ENCODE results near the gene DPYD.

The DPYD gene

DNA sequence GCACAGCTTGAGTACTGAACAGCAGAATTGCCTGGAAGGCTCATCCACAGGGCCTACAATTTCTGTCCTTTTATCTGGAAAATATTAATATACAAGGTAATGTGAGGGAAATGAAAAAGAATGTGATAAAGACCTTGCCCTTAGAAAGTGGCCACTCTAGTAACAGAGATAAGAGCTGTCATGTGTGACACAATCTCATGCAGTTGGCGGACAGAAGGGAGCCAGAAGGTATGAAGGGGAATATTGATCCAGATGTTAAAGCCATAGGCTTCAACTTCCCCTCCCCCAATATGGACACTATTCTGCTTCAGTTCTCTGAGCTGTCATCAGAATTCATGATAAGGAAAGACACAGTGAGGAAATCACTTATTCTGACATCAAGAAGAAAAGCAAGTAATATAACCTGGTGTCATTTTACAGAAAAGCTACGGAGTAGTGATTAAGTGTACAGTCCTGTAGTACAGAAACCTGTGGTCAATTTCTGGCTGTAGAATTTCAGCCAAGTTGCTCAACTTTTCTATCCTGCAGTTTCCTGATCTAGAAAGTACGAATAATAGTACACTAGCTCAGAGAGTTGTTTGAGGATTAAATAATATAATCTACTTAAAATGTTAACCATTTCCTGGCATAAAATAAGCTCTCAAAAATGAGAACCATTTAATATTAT, 572.1 kb downstream of the DPYD start:
- Mint-ChIP-seq H3K36me3 (ENCODE audit: low read depth) (peaks cover 1% of the 10 kb centered on the region), H3K27ac (no peak overlapping the region), H3K9me3 (no peaks in the 10 kb centered on the region), H3K27me3 (ENCODE audit: low read depth) (no peaks in the 10 kb centered on the region), H3K4me3 (no peak overlapping the region), H3K4me1 (ENCODE audit: low read depth) (peaks cover 2% of the 10 kb centered on the region)
- DNase-seq (ENCODE audit: low spot score) = no peak

DNA sequence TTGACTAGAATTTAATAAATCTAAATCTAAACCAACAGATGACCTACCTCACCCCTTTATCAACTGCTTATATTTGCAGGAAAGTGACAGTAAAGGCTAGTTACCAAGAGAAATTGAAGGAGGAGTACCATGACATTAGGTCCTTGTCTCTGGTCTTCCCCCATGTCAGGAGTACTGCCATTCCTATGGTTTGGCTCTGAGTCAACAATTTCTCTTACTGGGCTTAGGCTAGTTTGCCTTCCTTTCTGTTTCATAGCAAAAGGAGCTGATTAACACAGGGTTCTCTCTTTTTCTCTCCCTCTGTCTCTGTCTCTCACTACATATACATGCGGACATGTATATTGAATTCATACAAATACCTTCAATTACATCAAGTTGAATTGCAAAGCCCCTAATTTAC, 579.9 kb downstream of the DPYD start:
- Mint-ChIP-seq H3K4me3 (no peak overlapping the region), H3K27ac (no peak overlapping the region), H3K27me3 (ENCODE audit: low read depth) (no peaks in the 10 kb centered on the region), H3K36me3 (ENCODE audit: low read depth) (no peaks in the 10 kb centered on the region), H3K9me3 (no peaks in the 10 kb centered on the region), H3K4me1 (ENCODE audit: low read depth) (no peaks in the 10 kb centered on the region)
- no peak for DNase-seq (ENCODE audit: low spot score)

DNA sequence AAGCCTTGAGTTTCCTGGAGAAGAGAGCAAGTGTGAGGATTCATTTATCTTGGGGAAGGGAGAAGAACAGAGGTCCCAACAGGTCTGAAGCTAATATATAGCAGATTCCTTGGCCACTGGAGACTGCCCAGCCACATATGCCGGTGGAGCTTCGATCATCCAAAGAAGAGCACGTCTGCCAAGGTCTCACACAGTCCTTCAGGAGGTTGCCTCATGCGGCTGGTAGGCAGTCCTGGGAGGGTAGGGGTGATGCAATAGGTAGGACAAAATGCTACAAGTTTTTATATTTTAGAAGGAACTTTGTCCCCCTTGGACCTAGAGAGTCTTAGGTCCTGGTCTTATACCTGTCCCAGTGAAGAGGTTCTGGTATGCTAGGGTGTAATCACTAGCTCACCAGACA, 582.5 kb downstream of the DPYD start:
- Mint-ChIP-seq H3K36me3 (ENCODE audit: low read depth) (no peaks in the 10 kb centered on the region), H3K4me3 (no peak overlapping the region), H3K27me3 (ENCODE audit: low read depth) (no peaks in the 10 kb centered on the region), H3K27ac (no peak overlapping the region), H3K9me3 (no peaks in the 10 kb centered on the region), H3K4me1 (ENCODE audit: low read depth) (no peaks in the 10 kb centered on the region)
- no peak for DNase-seq (ENCODE audit: low spot score)

DNA sequence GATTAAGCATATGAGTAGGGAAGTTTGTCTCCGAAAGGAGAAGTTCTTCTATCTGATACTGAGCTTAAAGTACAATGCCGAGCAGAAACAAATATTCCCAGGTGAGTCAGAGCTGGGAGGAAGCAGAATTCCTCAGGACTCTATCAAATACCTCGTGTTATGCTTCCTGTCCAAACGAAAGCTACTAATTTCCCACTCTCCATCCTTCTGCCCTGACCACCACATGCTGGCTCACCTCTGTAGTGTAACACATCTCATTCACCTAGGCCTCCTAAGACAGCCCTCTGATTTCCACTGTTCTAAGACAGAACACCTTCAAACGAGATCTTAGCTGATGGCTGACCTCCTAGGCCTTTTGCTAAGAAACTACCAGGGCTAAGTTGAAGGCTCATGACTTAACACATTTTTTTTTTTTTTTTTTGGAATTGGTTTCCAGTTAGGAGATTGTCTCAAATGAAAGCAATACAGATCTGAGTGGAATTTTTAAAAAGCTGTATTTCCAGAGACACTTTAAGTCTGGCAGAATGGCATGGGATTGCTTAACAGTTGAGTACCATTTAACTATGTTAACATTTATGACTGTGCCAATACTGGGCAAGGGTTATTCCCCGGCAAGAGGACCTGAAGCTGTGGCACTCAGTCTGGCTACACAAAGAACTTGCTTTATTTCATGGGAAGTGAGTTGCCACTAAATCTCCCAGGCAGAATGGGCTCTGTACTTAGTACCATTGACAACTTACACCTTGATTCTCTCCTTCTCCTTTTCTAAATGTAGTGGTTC, 583.4 kb downstream of the DPYD start:
- Mint-ChIP-seq H3K4me1 (ENCODE audit: low read depth) (no peaks in the 10 kb centered on the region), H3K27me3 (ENCODE audit: low read depth) (no peaks in the 10 kb centered on the region), H3K27ac (no peak overlapping the region), H3K36me3 (ENCODE audit: low read depth) (no peaks in the 10 kb centered on the region), H3K9me3 (no peaks in the 10 kb centered on the region), H3K4me3 (no peak overlapping the region)
- no peak for DNase-seq (ENCODE audit: low spot score)

DNA sequence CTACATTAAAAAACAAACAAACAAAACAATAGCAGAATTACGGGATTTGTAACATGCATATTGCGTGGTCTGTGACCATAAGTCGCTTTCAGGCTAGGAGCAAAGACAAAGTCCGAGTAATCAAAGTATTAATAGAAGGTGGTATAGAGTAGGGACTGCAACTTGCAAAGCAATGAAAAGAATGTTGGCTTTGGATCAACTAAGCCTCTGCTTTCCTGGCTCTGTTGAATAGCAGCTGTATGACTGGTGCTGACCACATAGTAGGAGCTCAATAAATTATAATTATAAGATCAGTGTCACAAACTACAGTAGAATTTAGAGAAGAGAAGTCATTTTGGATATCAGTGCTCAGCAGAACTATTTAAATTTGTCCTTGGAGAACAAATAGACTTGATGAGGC, 586.4 kb downstream of the DPYD start:
- no peaks in the 10 kb centered on the region for H3K9me3 Mint-ChIP-seq
- no peak for DNase-seq (ENCODE audit: low spot score)
- H3K4me1 Mint-ChIP-seq (ENCODE audit: low read depth) = no peaks in the 10 kb centered on the region
- H3K27ac Mint-ChIP-seq = no peak overlapping the region
- H3K27me3 Mint-ChIP-seq (ENCODE audit: low read depth) = no peaks in the 10 kb centered on the region
- H3K4me3 Mint-ChIP-seq = no peak overlapping the region
- no peaks in the 10 kb centered on the region for H3K36me3 Mint-ChIP-seq (ENCODE audit: low read depth)

DNA sequence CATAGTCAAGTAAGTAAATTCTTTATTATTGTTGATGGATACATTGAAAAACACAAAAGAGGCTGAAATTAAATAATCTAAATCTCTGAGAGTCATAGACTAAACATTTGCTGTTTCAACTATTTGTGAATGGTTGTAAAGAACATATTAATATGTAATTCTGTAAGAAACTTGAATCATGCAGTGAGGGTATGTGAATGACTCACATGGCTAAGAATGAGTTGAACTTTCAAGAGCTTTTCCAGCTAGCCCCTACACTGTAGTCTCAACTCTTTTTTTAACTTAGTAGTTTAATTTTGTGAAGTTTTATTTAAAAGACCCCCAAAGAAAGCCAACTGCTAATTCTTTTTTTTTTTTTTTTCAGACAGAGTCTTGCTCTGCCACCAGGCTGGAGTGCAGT, 588.1 kb downstream of the DPYD start:
- H3K4me3 Mint-ChIP-seq = no peak overlapping the region
- no peak for DNase-seq (ENCODE audit: low spot score)
- no peaks in the 10 kb centered on the region for H3K27me3 Mint-ChIP-seq (ENCODE audit: low read depth)
- H3K36me3 Mint-ChIP-seq (ENCODE audit: low read depth) = no peaks in the 10 kb centered on the region
- no peak overlapping the region for H3K27ac Mint-ChIP-seq
- H3K9me3 Mint-ChIP-seq = no peaks in the 10 kb centered on the region
- H3K4me1 Mint-ChIP-seq (ENCODE audit: low read depth) = no peaks in the 10 kb centered on the region

DNA sequence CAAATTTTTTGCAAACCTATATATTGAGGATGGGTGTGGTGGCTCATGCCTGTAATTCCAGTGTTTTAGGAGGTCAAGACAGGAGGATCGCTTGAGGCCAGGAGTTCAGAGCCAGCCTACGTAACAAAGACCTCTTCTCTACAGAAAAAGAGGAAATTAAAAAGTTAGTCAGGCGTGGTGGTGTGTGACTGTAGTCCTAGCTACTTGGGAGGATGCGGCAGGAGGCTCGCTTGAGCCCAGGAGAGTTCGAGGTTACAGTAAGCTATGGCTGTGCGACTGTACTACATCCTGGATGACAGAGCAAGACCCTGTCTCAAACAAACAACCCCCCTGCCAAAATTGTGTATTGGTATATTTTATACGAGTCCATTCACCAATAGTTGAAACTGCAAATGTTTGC, 589.7 kb downstream of the DPYD start:
- peaks cover 1% of the 10 kb centered on the region for H3K4me1 Mint-ChIP-seq (ENCODE audit: low read depth)
- H3K36me3 Mint-ChIP-seq (ENCODE audit: low read depth) = no peaks in the 10 kb centered on the region
- H3K9me3 Mint-ChIP-seq = no peaks in the 10 kb centered on the region
- no peak overlapping the region for H3K4me3 Mint-ChIP-seq
- H3K27me3 Mint-ChIP-seq (ENCODE audit: low read depth) = no peaks in the 10 kb centered on the region
- DNase-seq (ENCODE audit: low spot score) = no peak
- no peak overlapping the region for H3K27ac Mint-ChIP-seq

DNA sequence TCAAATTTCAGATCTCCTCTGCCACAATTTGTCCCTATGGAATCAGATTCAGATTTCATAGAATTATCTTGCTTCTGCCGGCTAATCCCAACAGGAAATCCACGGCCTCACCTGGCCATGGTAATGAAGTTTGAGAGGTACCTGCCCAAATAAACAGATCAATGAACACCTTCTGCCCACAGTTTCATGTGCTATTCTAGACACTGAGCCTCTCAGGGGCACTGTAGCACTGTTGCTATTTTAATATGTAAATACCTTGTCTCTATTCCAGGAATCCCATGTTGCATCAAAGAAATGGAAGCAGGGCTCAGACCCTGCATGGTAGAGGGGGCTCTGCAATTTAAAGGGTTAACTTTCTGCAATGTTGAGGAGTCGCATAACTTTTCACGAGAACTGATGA, 606.1 kb downstream of the DPYD start:
- Mint-ChIP-seq H3K9me3 (peaks cover 5% of the 10 kb centered on the region), H3K27me3 (ENCODE audit: low read depth) (no peaks in the 10 kb centered on the region), H3K36me3 (ENCODE audit: low read depth) (no peaks in the 10 kb centered on the region), H3K27ac (no peak overlapping the region), H3K4me3 (no peak overlapping the region), H3K4me1 (ENCODE audit: low read depth) (no peaks in the 10 kb centered on the region)
- no peak for DNase-seq (ENCODE audit: low spot score)

DNA sequence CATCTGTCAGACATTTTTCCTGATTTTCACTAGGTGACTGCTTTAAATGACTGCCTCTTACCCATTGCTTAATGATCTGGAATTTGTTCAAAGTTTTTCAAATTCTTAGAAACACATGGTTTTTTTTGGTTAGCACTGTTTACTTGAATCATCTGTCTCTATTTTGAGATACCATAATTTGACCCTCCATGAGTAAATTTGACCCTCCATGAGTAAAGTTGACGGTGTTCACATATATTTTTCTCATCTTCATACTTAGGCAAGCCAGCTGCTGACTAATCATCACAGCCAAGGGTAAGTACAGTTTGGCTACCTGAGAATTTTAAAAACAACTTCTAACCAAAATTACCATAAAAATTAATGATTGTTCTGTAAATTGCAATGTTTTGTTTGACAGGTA, 612.7 kb downstream of the DPYD start:
- Mint-ChIP-seq H3K4me1 (ENCODE audit: low read depth) (no peaks in the 10 kb centered on the region), H3K9me3 (no peaks in the 10 kb centered on the region), H3K4me3 (no peak overlapping the region), H3K27me3 (ENCODE audit: low read depth) (no peaks in the 10 kb centered on the region), H3K36me3 (ENCODE audit: low read depth) (peaks cover 3% of the 10 kb centered on the region), H3K27ac (no peak overlapping the region)
- no peak for DNase-seq (ENCODE audit: low spot score)

DNA sequence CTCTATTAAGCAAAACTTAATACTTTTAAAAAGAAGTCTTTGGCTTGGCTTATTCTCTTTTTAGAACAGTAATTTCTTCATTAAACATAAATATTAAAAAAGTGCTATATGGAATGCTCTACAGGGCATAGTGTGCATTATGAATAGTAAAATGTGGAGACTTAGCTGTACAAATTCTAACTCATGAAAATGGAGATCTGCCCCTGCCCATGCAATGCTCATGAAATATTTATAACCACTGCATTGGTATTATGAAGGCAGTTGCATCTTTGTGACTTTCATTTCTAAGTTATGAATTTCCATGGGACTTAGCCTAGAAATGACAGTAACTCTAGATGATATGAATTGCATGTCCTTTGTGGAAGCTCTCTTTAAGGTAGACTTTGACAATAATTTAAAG, 613.3 kb downstream of the DPYD start:
- Mint-ChIP-seq H3K4me1 (ENCODE audit: low read depth) (no peaks in the 10 kb centered on the region), H3K36me3 (ENCODE audit: low read depth) (peaks cover 3% of the 10 kb centered on the region), H3K27me3 (ENCODE audit: low read depth) (no peaks in the 10 kb centered on the region), H3K27ac (no peak overlapping the region), H3K4me3 (no peak overlapping the region), H3K9me3 (no peaks in the 10 kb centered on the region)
- DNase-seq (ENCODE audit: low spot score) = no peak

DNA sequence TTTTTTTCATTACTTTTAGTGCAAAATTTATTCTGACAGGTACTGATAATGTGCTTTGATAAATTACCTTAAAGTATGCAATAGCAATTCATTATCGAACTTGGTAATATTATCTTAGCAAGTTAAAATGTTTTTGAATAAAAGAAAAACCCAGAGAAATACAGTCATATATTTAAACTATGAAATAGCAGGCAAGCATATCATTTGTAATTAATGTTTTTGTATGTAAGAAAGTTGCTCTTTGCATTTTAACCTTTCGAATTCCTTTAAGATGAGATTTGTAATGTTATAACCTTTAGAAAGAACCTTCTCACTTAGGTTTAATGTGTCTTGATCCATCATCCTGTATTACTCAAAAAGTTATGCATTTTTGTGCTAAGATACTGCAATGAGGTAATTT, 613.7 kb downstream of the DPYD start:
- Mint-ChIP-seq H3K9me3 (no peaks in the 10 kb centered on the region), H3K4me1 (ENCODE audit: low read depth) (no peaks in the 10 kb centered on the region), H3K4me3 (no peak overlapping the region), H3K27ac (no peak overlapping the region), H3K27me3 (ENCODE audit: low read depth) (no peaks in the 10 kb centered on the region), H3K36me3 (ENCODE audit: low read depth) (peaks cover 3% of the 10 kb centered on the region)
- no peak for DNase-seq (ENCODE audit: low spot score)

DNA sequence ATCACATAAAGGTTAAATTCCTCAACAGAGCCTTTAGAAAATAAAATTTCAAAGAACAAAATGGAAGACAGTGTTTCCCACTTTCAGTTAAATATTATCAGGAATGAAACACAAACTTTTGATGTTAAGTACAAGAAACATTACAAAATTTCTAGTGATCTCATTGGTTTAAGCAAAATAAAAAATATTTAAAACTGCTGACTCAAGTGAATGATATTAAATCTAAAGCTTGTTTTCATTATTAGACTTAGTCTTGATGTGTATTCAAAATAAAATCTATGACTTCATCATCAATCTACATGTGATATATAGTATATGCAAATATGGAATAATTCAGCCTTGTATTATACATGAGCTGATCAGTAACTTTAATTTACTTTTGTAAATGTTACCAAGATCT, 614.3 kb downstream of the DPYD start:
- peaks cover 3% of the 10 kb centered on the region for H3K36me3 Mint-ChIP-seq (ENCODE audit: low read depth)
- H3K27ac Mint-ChIP-seq = no peak overlapping the region
- DNase-seq (ENCODE audit: low spot score) = no peak
- H3K9me3 Mint-ChIP-seq = no peaks in the 10 kb centered on the region
- no peaks in the 10 kb centered on the region for H3K27me3 Mint-ChIP-seq (ENCODE audit: low read depth)
- H3K4me1 Mint-ChIP-seq (ENCODE audit: low read depth) = no peaks in the 10 kb centered on the region
- no peak overlapping the region for H3K4me3 Mint-ChIP-seq

DNA sequence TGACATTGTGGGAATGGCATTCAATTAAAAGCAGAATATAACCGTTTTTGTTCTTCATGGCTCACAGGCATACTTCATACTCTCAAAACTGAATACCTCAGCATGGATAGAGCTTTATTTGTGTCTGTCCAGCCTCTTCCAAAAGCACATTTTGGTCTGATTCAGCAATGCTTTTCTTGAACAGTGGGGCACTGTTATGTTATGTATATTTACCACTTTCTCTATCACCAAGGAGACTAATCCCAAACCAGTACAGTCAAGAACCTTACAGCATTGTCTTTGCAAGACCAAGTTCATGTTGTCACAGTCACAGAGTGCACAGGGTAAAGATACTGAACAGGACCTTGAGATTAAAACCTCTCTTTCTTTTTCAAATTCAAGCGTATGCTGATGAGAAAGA, 616.5 kb downstream of the DPYD start:
- Mint-ChIP-seq H3K27me3 (ENCODE audit: low read depth) (no peaks in the 10 kb centered on the region), H3K36me3 (ENCODE audit: low read depth) (peaks cover 3% of the 10 kb centered on the region), H3K4me3 (no peak overlapping the region), H3K9me3 (no peaks in the 10 kb centered on the region), H3K27ac (no peak overlapping the region), H3K4me1 (ENCODE audit: low read depth) (no peaks in the 10 kb centered on the region)
- DNase-seq (ENCODE audit: low spot score) = no peak

DNA sequence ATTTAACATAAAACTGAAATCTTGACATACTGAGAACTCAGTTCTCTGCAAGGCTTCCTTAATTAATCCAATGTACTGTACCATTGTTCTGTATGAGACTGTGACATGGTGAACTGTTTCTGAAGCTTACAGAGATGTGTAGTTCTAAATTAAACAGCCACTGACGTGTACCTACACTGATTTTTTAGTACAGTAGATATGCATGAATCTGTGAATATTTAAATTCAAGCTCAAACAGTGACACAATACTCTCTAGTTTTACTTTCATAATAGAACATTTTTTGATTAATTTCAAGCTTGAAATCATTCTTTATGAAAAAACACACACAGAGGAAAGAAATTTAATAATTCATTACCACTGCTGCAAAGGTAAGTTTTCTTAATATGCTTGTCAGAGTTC, 621.9 kb downstream of the DPYD start:
- Mint-ChIP-seq H3K4me1 (ENCODE audit: low read depth) (no peaks in the 10 kb centered on the region), H3K4me3 (no peak overlapping the region), H3K36me3 (ENCODE audit: low read depth) (no peaks in the 10 kb centered on the region), H3K27ac (no peak overlapping the region), H3K9me3 (no peaks in the 10 kb centered on the region), H3K27me3 (ENCODE audit: low read depth) (no peaks in the 10 kb centered on the region)
- no peak for DNase-seq (ENCODE audit: low spot score)

DNA sequence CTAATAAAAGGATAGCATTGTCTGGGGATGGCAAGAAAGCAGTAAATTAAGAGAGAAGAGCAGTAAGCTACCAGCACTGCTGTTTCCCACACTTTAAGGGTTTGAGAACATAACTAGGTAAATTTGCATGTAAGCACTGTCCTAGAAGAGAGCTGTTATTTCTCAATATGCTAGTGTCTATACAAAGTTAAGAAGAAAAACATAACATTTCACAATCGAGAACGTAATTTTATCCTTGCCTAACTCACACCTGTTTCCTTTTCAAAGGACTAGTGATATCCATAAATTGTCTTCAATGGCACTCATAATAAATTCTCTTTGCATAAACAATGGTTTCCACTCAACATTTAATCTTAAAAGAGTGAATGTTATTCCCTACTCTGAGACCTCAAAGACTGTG, 623.2 kb downstream of the DPYD start:
- H3K9me3 Mint-ChIP-seq = no peaks in the 10 kb centered on the region
- no peak overlapping the region for H3K27ac Mint-ChIP-seq
- no peaks in the 10 kb centered on the region for H3K27me3 Mint-ChIP-seq (ENCODE audit: low read depth)
- H3K4me3 Mint-ChIP-seq = no peak overlapping the region
- H3K36me3 Mint-ChIP-seq (ENCODE audit: low read depth) = no peaks in the 10 kb centered on the region
- DNase-seq (ENCODE audit: low spot score) = no peak
- no peaks in the 10 kb centered on the region for H3K4me1 Mint-ChIP-seq (ENCODE audit: low read depth)

All from T-helper 2 cell treated with Interferon-gamma antibody and Interleukin-4, amounts not matched to agents 5 μg/mL and 100 μg/mL, for 36 hours (primary cell).